MM.1S (cell line): ENCODE measurements around the gene SPP1.

Experiments
- EZH2 ChIP-seq: fragments of 300-600 bp; sonication (generic); optimal IDR thresholded peaks from 2 replicates; pipeline ENCODE3; 2017; ENCODE audit warnings: low read depth, mild to moderate bottlenecking, antibody characterized with exemption, low read length, mixed read lengths
- TF ChIP-seq, protein P1 (sequence below): fragments of 300-600 bp; sonication (generic); IDR thresholded peaks from 2 replicates; pipeline ENCODE4 v1.5.1; 2016; ENCODE audit warnings: antibody characterized with exemption, low read length, mixed read lengths

DNA sequence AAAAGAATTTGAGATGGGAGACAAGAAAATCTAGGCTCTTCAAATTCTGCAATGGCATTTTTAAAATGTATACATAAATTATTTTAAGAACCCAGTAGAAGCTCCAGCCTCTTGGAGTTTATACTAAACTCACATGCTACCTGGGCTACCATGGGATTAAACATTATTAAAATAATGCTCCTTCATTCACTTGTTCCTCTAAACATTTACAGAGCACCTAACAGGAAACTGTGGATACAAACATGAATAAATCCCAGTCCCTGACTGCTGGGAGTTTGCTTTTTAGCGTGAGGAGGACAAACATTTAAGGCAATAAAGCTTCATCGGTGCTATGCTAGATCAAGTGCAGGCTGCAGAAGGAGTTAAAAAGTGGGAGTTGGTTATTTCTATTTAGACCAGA lies 5.4 kb upstream of the SPP1 start:
- TF ChIP-seq, protein P1, sequence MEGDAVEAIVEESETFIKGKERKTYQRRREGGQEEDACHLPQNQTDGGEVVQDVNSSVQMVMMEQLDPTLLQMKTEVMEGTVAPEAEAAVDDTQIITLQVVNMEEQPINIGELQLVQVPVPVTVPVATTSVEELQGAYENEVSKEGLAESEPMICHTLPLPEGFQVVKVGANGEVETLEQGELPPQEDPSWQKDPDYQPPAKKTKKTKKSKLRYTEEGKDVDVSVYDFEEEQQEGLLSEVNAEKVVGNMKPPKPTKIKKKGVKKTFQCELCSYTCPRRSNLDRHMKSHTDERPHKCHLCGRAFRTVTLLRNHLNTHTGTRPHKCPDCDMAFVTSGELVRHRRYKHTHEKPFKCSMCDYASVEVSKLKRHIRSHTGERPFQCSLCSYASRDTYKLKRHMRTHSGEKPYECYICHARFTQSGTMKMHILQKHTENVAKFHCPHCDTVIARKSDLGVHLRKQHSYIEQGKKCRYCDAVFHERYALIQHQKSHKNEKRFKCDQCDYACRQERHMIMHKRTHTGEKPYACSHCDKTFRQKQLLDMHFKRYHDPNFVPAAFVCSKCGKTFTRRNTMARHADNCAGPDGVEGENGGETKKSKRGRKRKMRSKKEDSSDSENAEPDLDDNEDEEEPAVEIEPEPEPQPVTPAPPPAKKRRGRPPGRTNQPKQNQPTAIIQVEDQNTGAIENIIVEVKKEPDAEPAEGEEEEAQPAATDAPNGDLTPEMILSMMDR: no peak
- TF ChIP-seq EZH2: no peak
